Bronchial epithelial cell (primary cell): ENCODE measurements around the gene COPS8. TPM values are rescaled to one million over a fixed set of nuclear protein-coding genes. Genes with fewer than 3 reads are reported as not detected.

Experiments
- DNase-seq: peaks from one replicate; pipeline ENCODE4 v3.0.0-alpha.2; 2010; ENCODE audit warnings: low read depth
- FAIRE-seq: peaks from 2 replicates; lab custom pipeline; 2011; peaks lifted over from hg19 to GRCh38; lab: Jason Lieb, UNC
- H3K27me3 ChIP-seq: 2 replicates; pipeline ENCODE4 v1.5.1; 2011; ENCODE audit warnings: low read length; ENCODE audit not compliant: control insufficient read depth, insufficient read depth
- H3K36me3 ChIP-seq: 2 replicates; pipeline ENCODE4 v1.5.1; 2011; ENCODE audit warnings: low read length; ENCODE audit not compliant: control insufficient read depth, insufficient read depth
- H3K4me3 ChIP-seq: 2 replicates; pipeline ENCODE4 v1.5.1; 2011; ENCODE audit warnings: mild to moderate bottlenecking, low read depth, low read length, control low read depth
- total RNA-seq: library from RNA; depleted of rRNA; stranded (reverse); fragments of >200 nt; gene quantifications from 2 replicates; pipeline ENCODE4 v1.2.1, GENCODE V29; 2014
- TF ChIP-seq, protein P1 (sequence below): IDR thresholded peaks from 2 replicates; pipeline ENCODE4 v1.5.1; 2011; ENCODE audit warnings: mild to moderate bottlenecking, moderate library complexity, low read length, control low read depth, inconsistent platforms; ENCODE audit not compliant: insufficient read depth, severe bottlenecking

Gene COPS8
- total RNA-seq, 1 donor from 2014 or later: 58.2 TPM

DNA sequence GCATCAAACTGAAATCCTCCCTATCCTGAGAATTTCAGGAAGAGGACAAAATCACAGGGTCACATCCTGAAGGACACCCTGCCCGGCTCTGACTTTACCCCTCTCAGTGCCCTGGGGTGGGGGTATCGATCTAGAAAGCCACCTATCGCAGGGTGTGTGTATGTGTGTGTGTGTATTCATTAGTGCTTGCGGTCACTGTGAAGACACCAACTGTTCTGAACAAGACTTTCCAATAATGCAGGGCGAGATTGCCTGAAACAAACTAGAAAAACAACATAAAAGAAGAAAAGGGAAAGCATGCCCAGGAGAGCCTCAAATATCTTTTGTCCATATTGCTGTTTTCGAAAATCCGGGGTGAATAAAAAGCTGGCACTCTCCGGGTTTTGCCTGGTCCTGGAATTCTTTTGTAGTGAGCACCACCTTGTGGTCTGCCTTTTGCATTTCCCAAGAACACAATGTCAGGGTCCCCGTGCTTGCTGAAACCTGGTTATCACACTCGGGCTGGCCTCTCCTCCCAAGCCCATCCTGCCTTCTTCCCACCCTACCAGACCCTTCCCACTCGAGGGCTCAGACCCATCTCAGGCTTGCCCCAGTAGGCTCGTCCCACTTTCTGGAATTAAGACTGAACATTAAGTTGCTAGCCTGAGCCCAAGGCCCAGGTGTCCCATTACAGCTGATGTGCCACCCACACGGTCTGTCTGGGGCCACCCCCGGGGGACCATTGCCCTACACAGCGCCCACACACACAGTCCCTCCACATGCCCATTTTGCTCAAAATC lies 25.0 kb upstream of the COPS8 start:
- peaks cover 1% of the 10 kb centered on the region for H3K36me3 ChIP-seq
- FAIRE-seq (no peak), DNase-seq (peak; percentile 56)
- TF ChIP-seq, protein P1, sequence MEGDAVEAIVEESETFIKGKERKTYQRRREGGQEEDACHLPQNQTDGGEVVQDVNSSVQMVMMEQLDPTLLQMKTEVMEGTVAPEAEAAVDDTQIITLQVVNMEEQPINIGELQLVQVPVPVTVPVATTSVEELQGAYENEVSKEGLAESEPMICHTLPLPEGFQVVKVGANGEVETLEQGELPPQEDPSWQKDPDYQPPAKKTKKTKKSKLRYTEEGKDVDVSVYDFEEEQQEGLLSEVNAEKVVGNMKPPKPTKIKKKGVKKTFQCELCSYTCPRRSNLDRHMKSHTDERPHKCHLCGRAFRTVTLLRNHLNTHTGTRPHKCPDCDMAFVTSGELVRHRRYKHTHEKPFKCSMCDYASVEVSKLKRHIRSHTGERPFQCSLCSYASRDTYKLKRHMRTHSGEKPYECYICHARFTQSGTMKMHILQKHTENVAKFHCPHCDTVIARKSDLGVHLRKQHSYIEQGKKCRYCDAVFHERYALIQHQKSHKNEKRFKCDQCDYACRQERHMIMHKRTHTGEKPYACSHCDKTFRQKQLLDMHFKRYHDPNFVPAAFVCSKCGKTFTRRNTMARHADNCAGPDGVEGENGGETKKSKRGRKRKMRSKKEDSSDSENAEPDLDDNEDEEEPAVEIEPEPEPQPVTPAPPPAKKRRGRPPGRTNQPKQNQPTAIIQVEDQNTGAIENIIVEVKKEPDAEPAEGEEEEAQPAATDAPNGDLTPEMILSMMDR: peak; percentile 77
- no peak overlapping the region for H3K4me3 ChIP-seq
- H3K27me3 ChIP-seq: no peaks in the 10 kb centered on the region

DNA sequence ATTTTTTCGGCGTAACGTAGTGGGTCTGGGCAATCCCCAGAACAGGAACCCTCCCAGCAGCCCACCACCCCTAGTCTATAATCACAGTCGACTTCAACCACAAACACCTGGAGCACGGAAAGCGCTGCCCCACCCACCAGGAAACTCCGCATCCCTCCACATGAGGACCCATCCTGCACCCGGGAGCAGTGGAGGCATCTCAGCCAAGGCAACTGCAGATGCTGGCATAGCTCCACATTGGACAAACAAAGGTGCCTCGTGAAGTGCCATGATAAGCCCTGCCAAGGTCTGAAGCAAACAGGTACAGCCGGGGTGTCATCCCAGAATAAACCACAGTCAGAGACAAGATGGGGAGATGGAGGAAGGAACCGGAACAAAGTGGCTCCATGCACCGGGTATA lies 24.3 kb upstream of the COPS8 start:
- TF ChIP-seq, protein P1: no peak
- Histone ChIP-seq H3K4me3 (no peak overlapping the region), H3K27me3 (no peaks in the 10 kb centered on the region), H3K36me3 (peaks cover 1% of the 10 kb centered on the region)
- DNase-seq: no peak
- no peak for FAIRE-seq

DNA sequence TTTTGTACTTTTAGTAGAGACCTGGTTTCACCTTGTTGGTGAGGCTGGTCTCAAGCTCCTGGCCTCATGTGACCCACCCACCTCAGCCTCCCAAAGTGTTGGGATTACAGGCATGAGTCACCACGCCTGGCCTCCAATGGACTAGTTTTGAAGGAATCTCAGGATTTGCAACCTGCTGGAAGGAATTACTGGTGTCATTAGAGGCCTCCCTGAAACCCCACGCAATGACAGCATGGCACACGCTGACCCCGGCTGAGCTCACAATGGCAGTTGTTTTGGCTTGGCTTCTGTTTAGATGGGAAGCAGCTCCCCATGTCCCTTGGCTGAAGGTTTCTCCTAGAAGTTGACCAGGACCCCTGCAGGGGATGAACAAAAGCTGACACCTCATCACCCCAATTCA lies 23.1 kb upstream of the COPS8 start:
- Histone ChIP-seq H3K4me3 (no peak overlapping the region), H3K36me3 (peaks cover 1% of the 10 kb centered on the region), H3K27me3 (no peaks in the 10 kb centered on the region)
- TF ChIP-seq, protein P1: no peak
- no peak for DNase-seq
- no peak for FAIRE-seq

DNA sequence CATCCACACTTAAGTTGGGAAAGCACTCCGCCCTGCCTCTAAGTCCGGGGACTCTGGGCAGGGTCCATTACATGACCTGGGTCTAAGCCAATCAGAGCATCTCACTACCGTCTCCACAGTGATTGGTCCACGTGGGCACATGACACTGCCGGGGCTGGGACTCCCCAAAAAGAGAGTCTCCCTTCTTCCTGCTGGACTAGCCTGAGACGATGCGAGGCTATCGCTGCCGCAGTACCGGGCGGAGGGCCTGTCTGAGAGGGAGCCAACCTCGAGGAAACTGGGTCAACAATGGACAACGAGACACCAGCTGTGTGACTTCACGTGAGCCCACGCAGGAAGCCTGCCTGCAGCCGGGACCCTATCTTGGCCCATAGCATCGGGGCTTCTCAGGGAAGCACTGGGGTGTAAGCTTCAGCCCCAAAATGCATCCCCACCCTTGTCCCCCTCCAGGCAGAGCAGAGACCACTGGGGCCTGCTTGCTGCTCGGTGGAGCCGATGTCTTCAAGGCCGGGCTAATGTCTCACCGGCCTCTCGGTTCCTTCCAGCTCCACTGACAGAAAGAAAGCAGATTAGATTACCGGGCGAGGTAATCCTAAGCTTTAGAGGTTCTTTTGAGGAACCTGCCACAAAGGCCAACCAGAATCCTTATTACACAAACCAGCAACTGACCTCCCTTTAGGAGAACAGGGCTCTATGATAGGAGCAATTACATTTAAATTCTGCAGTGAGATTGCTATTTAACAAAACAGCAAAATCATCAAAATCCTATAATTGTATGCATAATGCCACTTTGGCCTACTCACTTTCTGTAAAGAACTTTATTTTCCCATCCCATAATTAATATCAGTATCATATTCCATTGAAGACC lies 21.3 kb upstream of the COPS8 start:
- TF ChIP-seq, protein P1: no peak
- Histone ChIP-seq H3K27me3 (no peaks in the 10 kb centered on the region), H3K4me3 (no peak overlapping the region), H3K36me3 (peaks cover under 1% of the 10 kb centered on the region)
- FAIRE-seq (no peak), DNase-seq (no peak)

DNA sequence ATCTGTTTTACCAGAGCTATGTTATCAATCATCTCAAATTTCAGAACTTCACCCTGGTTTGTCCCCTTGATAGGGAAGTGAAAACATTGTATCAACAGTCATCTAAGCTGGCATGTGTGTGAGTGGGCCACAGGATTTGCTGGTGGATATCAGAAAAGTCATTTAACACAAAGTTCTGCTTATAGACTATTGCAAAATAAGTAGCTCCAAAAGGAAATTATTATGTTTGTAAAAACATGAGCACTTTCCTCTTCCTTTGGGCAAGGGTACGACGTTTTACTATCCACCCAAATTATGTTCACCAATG lies 20.7 kb upstream of the COPS8 start:
- no peak for DNase-seq
- TF ChIP-seq, protein P1: no peak
- FAIRE-seq: no peak
- Histone ChIP-seq H3K4me3 (no peak overlapping the region), H3K36me3 (no peaks in the 10 kb centered on the region), H3K27me3 (no peaks in the 10 kb centered on the region)
